Loucy (cell line): Measurements from ENCODE around the gene ZMPSTE24.

Experiments
- H2AFZ ChIP-seq: fragments of 200-600 bp; sonication (generic); 2 replicates; pipeline ENCODE4 v1.6.0; 2016; ENCODE audit warnings: antibody characterized with exemption, mild to moderate bottlenecking, low read length, moderate library complexity
- H3F3A ChIP-seq: fragments of 200-600 bp; 2 replicates; pipeline ENCODE4 v1.6.0; 2016; ENCODE audit warnings: antibody characterized with exemption, low read depth, mild to moderate bottlenecking
- H3K27me3 ChIP-seq: fragments of 200-600 bp; sonication (generic); 2 replicates; pipeline ENCODE4 v1.6.1; 2014; ENCODE audit warnings: low read length, mild to moderate bottlenecking; ENCODE audit not compliant: insufficient read depth, poor library complexity, severe bottlenecking
- H3K36me3 ChIP-seq: fragments of 200-600 bp; sonication (generic); 2 replicates; pipeline ENCODE4 v1.6.1; 2016; ENCODE audit warnings: low read length; ENCODE audit not compliant: insufficient read depth
- H3K4me1 ChIP-seq: fragments of 200-600 bp; sonication (generic); 2 replicates; pipeline ENCODE4 v1.5.1; 2014; ENCODE audit warnings: low read length, mild to moderate bottlenecking; ENCODE audit not compliant: insufficient read depth, poor library complexity, severe bottlenecking
- H3K4me2 ChIP-seq: fragments of 200-600 bp; sonication (generic); 2 replicates; pipeline ENCODE4 v1.6.0; 2014; ENCODE audit warnings: antibody characterized with exemption, low read length, low read depth, mild to moderate bottlenecking; ENCODE audit not compliant: poor library complexity, severe bottlenecking
- H3K4me3 ChIP-seq: fragments of 200-600 bp; sonication (generic); 2 replicates; pipeline ENCODE4 v1.5.1; 2014; ENCODE audit warnings: low read length, mild to moderate bottlenecking, mixed read lengths; ENCODE audit not compliant: poor library complexity, severe bottlenecking
- H3K79me2 ChIP-seq: fragments of 200-600 bp; sonication (generic); 2 replicates; pipeline ENCODE4 v1.6.1; 2014; ENCODE audit warnings: low read length; ENCODE audit not compliant: insufficient read depth
- H3K9ac ChIP-seq: fragments of 200-600 bp; sonication (generic); 2 replicates; pipeline ENCODE4 v1.6.0; 2014; ENCODE audit warnings: mild to moderate bottlenecking, low read depth, low read length, moderate library complexity; ENCODE audit not compliant: poor library complexity, severe bottlenecking
- H3K9me2 ChIP-seq: fragments of 200-600 bp; sonication (generic); replicated peaks from 2 replicates; pipeline ENCODE4 v1.6.1; 2016; ENCODE audit warnings: low read depth, low read length, mixed read lengths
- H3K9me3 ChIP-seq: fragments of 200-600 bp; sonication (generic); 2 replicates; pipeline ENCODE4 v1.6.1; 2014; ENCODE audit warnings: mild to moderate bottlenecking, antibody characterized with exemption, low read length, low read depth; ENCODE audit not compliant: insufficient read depth
- H4K20me1 ChIP-seq: fragments of 200-600 bp; sonication (generic); 2 replicates; pipeline ENCODE4 v1.6.0; 2014; ENCODE audit warnings: antibody characterized with exemption, low read length, mild to moderate bottlenecking; ENCODE audit not compliant: insufficient read depth, poor library complexity, severe bottlenecking
- CTCF ChIP-seq: fragments of 200-600 bp; sonication (generic); conservative IDR thresholded peaks from 2 replicates; pipeline ENCODE4 v1.5.1; 2014; ENCODE audit warnings: mild to moderate bottlenecking, antibody characterized with exemption, low read length
- EZH2phosphoT487 ChIP-seq: fragments of 200-600 bp; IDR thresholded peaks from 2 replicates; pipeline ENCODE4 v1.6.1; 2018; ENCODE audit warnings: antibody characterized with exemption, mild to moderate bottlenecking, moderate library complexity, borderline replicate concordance

The ZMPSTE24 gene

GRCh38 chr1:40264354-40264781 lies 6.3 kb downstream of the ZMPSTE24 start:
- Histone ChIP-seq H3K4me2 (peak overlapping the region; percentile 52), H3K27me3 (no peaks in the 10 kb centered on the region), H3K9me2 (no peaks in the 10 kb centered on the region), H3K9me3 (no peaks in the 10 kb centered on the region), H3K36me3 (peaks cover 19% of the 10 kb centered on the region; the same call in 1 of the 2 replicates), H4K20me1 (peaks cover 6% of the 10 kb centered on the region), H3K9ac (no peak overlapping the region), H3K79me2 (peaks cover 61% of the 10 kb centered on the region), H2AFZ (no peak overlapping the region), H3K4me3 (no peak overlapping the region), H3F3A (no peaks in the 10 kb centered on the region), H3K4me1 (peaks cover 23% of the 10 kb centered on the region)
- TF ChIP-seq EZH2phosphoT487: no peak
- no peak for TF ChIP-seq CTCF

- Histone ChIP-seq H3K9ac (no peak overlapping the region), H3K36me3 (peaks cover 28% of the 10 kb centered on the region), H3K79me2 (peaks cover 53% of the 10 kb centered on the region), H3F3A (no peaks in the 10 kb centered on the region), H3K4me2 (peak overlapping the region; percentile 52), H3K9me3 (no peaks in the 10 kb centered on the region), H4K20me1 (peaks cover 6% of the 10 kb centered on the region), H3K4me1 (peaks cover 21% of the 10 kb centered on the region), H2AFZ (no peak overlapping the region), H3K4me3 (no peak overlapping the region), H3K27me3 (no peaks in the 10 kb centered on the region), H3K9me2 (no peaks in the 10 kb centered on the region)
- TF ChIP-seq EZH2phosphoT487 (no peak), CTCF (no peak)
Measured at GRCh38 chr1:40265298-40265697, 7.3 kb downstream of the ZMPSTE24 start.

GRCh38 chr1:40265919-40266318 lies 7.9 kb downstream of the ZMPSTE24 start:
- peaks cover 47% of the 10 kb centered on the region for H3K79me2 ChIP-seq
- no peak overlapping the region for H3K4me3 ChIP-seq
- no peak overlapping the region for H2AFZ ChIP-seq
- H3K9me3 ChIP-seq: no peaks in the 10 kb centered on the region
- peaks cover 15% of the 10 kb centered on the region for H3K4me1 ChIP-seq
- H3K9ac ChIP-seq: no peak overlapping the region
- no peaks in the 10 kb centered on the region for H3F3A ChIP-seq
- TF ChIP-seq CTCF (no peak), EZH2phosphoT487 (no peak)
- no peaks in the 10 kb centered on the region for H3K9me2 ChIP-seq
- peaks cover 6% of the 10 kb centered on the region for H4K20me1 ChIP-seq
- H3K27me3 ChIP-seq: no peaks in the 10 kb centered on the region
- peaks cover 34% of the 10 kb centered on the region for H3K36me3 ChIP-seq
- H3K4me2 ChIP-seq: peak overlapping the region; percentile 52
